Measurements from ENCODE around the gene PCDHB5.
"Not testable (repeated sequence)": the region's sequence is repeated elsewhere in the genome, so short reads cannot be mapped to it uniquely, and the experiment has no call there.

PCDHB5 gene

GRCh38 chr5:141151632-141152031 is 16.6 kb downstream of the PCDHB5 start:
- H3K27me3 ChIP-seq (ENCODE audit: control insufficient read depth in 1 of 2, insufficient read depth in 2 of 2, low read length in 2 of 2); H3K36me3 ChIP-seq (ENCODE audit: control insufficient read depth in 1 of 2, insufficient read depth in 2 of 2, low read length in 2 of 2); H3K27ac ChIP-seq (ENCODE audit: low read depth, low read length); H3K4me3 ChIP-seq (ENCODE audit: low read depth in 1 of 2, low read length in 2 of 2); H3K9ac ChIP-seq (ENCODE audit: low read depth in 1 of 2, low read length in 2 of 2); H3K4me1 ChIP-seq (ENCODE audit: control insufficient read depth in 1 of 2, insufficient read depth in 2 of 2, low read length in 2 of 2): not testable (repeated sequence)
- peaks cover 14 to 28% of the 10 kb centered on the region in 2 donors for H3K9me3 ChIP-seq (ENCODE audit: control insufficient read depth in 1 of 2, low read length in 2 of 2)

GRCh38 chr5:141152096-141152495 is 17.1 kb downstream of the PCDHB5 start:
- H3K4me3 ChIP-seq (ENCODE audit: low read depth in 1 of 2, low read length in 2 of 2); H3K27ac ChIP-seq (ENCODE audit: low read depth, low read length); H3K9ac ChIP-seq (ENCODE audit: low read depth in 1 of 2, low read length in 2 of 2); H3K4me1 ChIP-seq (ENCODE audit: control insufficient read depth in 1 of 2, insufficient read depth in 2 of 2, low read length in 2 of 2); H3K36me3 ChIP-seq (ENCODE audit: control insufficient read depth in 1 of 2, insufficient read depth in 2 of 2, low read length in 2 of 2); H3K27me3 ChIP-seq (ENCODE audit: control insufficient read depth in 1 of 2, insufficient read depth in 2 of 2, low read length in 2 of 2): not testable (repeated sequence)
- peaks cover 16 to 33% of the 10 kb centered on the region in 2 donors for H3K9me3 ChIP-seq (ENCODE audit: control insufficient read depth in 1 of 2, low read length in 2 of 2)

- Histone ChIP-seq H3K9ac (ENCODE audit: low read depth in 1 of 2, low read length in 2 of 2) (no peak overlapping the region), H3K4me3 (ENCODE audit: low read depth in 1 of 2, low read length in 2 of 2) (no peak overlapping the region), H3K4me1 (ENCODE audit: control insufficient read depth in 1 of 2, insufficient read depth in 2 of 2, low read length in 2 of 2) (no peaks in the 10 kb centered on the region), H3K36me3 (ENCODE audit: control insufficient read depth in 1 of 2, insufficient read depth in 2 of 2, low read length in 2 of 2) (no peaks in the 10 kb centered on the region), H3K27ac (ENCODE audit: low read depth, low read length) (no peak overlapping the region), H3K27me3 (ENCODE audit: control insufficient read depth in 1 of 2, insufficient read depth in 2 of 2, low read length in 2 of 2) (no peaks in the 10 kb centered on the region), H3K9me3 (ENCODE audit: control insufficient read depth in 1 of 2, low read length in 2 of 2) (peaks cover 11 to 33% of the 10 kb centered on the region in 2 donors)
Observed at GRCh38 chr5:141155540-141156374, 20.8 kb downstream of the PCDHB5 start.

- not testable (repeated sequence) for H3K27me3 ChIP-seq (ENCODE audit: control insufficient read depth in 1 of 2, insufficient read depth in 2 of 2, low read length in 2 of 2); H3K4me1 ChIP-seq (ENCODE audit: control insufficient read depth in 1 of 2, insufficient read depth in 2 of 2, low read length in 2 of 2); H3K9ac ChIP-seq (ENCODE audit: low read depth in 1 of 2, low read length in 2 of 2); H3K36me3 ChIP-seq (ENCODE audit: control insufficient read depth in 1 of 2, insufficient read depth in 2 of 2, low read length in 2 of 2); H3K27ac ChIP-seq (ENCODE audit: low read depth, low read length); H3K4me3 ChIP-seq (ENCODE audit: low read depth in 1 of 2, low read length in 2 of 2)
- H3K9me3 ChIP-seq (ENCODE audit: control insufficient read depth in 1 of 2, low read length in 2 of 2), result peaks cover 11 to 32% of the 10 kb centered on the region in 2 donors
Observed at GRCh38 chr5:141157356-141157755, 22.4 kb downstream of the PCDHB5 start.

- not testable (repeated sequence) for H3K27ac ChIP-seq (ENCODE audit: low read depth, low read length); H3K9ac ChIP-seq (ENCODE audit: low read depth in 1 of 2, low read length in 2 of 2); H3K27me3 ChIP-seq (ENCODE audit: control insufficient read depth in 1 of 2, insufficient read depth in 2 of 2, low read length in 2 of 2); H3K36me3 ChIP-seq (ENCODE audit: control insufficient read depth in 1 of 2, insufficient read depth in 2 of 2, low read length in 2 of 2); H3K4me1 ChIP-seq (ENCODE audit: control insufficient read depth in 1 of 2, insufficient read depth in 2 of 2, low read length in 2 of 2); H3K4me3 ChIP-seq (ENCODE audit: low read depth in 1 of 2, low read length in 2 of 2)
- H3K9me3 ChIP-seq (ENCODE audit: control insufficient read depth in 1 of 2, low read length in 2 of 2), result peaks cover 13 to 32% of the 10 kb centered on the region in 2 donors
Observed at GRCh38 chr5:141157901-141158300, 22.9 kb downstream of the PCDHB5 start.

GRCh38 chr5:141172381-141173204 is 37.6 kb downstream of the PCDHB5 start, which contains the start of gene PCDHB7:
Gene PCDHB7 (plus strand): TSS chr5:141172644. CDS start chr5:141172836, 192 bp downstream.
- H3K27ac ChIP-seq (ENCODE audit: low read depth, low read length), result no peak within 1 kb of the TSS
- no peaks in the 10 kb centered on the region for H3K27me3 ChIP-seq (ENCODE audit: control insufficient read depth in 1 of 2, insufficient read depth in 2 of 2, low read length in 2 of 2)
- H3K4me3 ChIP-seq (ENCODE audit: low read depth in 1 of 2, low read length in 2 of 2), result peak within 1 kb of the TSS in 1 of 2 donors; percentile 9
- H3K9ac ChIP-seq (ENCODE audit: low read depth in 1 of 2, low read length in 2 of 2), result no peak within 1 kb of the TSS
- H3K4me1 ChIP-seq (ENCODE audit: control insufficient read depth in 1 of 2, insufficient read depth in 2 of 2, low read length in 2 of 2), result no peaks in the 10 kb centered on the region
- H3K36me3 ChIP-seq (ENCODE audit: control insufficient read depth in 1 of 2, insufficient read depth in 2 of 2, low read length in 2 of 2), result no peaks in the 10 kb centered on the region
- peaks cover 16 to 26% of the 10 kb centered on the region in 2 donors for H3K9me3 ChIP-seq (ENCODE audit: control insufficient read depth in 1 of 2, low read length in 2 of 2)

GRCh38 chr5:141174291-141175104 is 39.5 kb downstream of the PCDHB5 start:
- not testable (repeated sequence) for H3K36me3 ChIP-seq (ENCODE audit: control insufficient read depth in 1 of 2, insufficient read depth in 2 of 2, low read length in 2 of 2); H3K4me3 ChIP-seq (ENCODE audit: low read depth in 1 of 2, low read length in 2 of 2); H3K9ac ChIP-seq (ENCODE audit: low read depth in 1 of 2, low read length in 2 of 2); H3K27ac ChIP-seq (ENCODE audit: low read depth, low read length); H3K27me3 ChIP-seq (ENCODE audit: control insufficient read depth in 1 of 2, insufficient read depth in 2 of 2, low read length in 2 of 2); H3K4me1 ChIP-seq (ENCODE audit: control insufficient read depth in 1 of 2, insufficient read depth in 2 of 2, low read length in 2 of 2)
- peaks cover 16 to 30% of the 10 kb centered on the region in 2 donors for H3K9me3 ChIP-seq (ENCODE audit: control insufficient read depth in 1 of 2, low read length in 2 of 2)

GRCh38 chr5:141175933-141176332 is 40.9 kb downstream of the PCDHB5 start:
- no peak overlapping the region for H3K27ac ChIP-seq (ENCODE audit: low read depth, low read length)
- H3K9me3 ChIP-seq (ENCODE audit: control insufficient read depth in 1 of 2, low read length in 2 of 2), result peaks cover 16 to 30% of the 10 kb centered on the region in 2 donors
- H3K27me3 ChIP-seq (ENCODE audit: control insufficient read depth in 1 of 2, insufficient read depth in 2 of 2, low read length in 2 of 2), result no peaks in the 10 kb centered on the region
- no peak overlapping the region for H3K4me3 ChIP-seq (ENCODE audit: low read depth in 1 of 2, low read length in 2 of 2)
- no peaks in the 10 kb centered on the region for H3K36me3 ChIP-seq (ENCODE audit: control insufficient read depth in 1 of 2, insufficient read depth in 2 of 2, low read length in 2 of 2)
- H3K9ac ChIP-seq (ENCODE audit: low read depth in 1 of 2, low read length in 2 of 2), result no peak overlapping the region
- no peaks in the 10 kb centered on the region for H3K4me1 ChIP-seq (ENCODE audit: control insufficient read depth in 1 of 2, insufficient read depth in 2 of 2, low read length in 2 of 2)

- not testable (repeated sequence) for H3K4me1 ChIP-seq (ENCODE audit: control insufficient read depth in 1 of 2, insufficient read depth in 2 of 2, low read length in 2 of 2); H3K27me3 ChIP-seq (ENCODE audit: control insufficient read depth in 1 of 2, insufficient read depth in 2 of 2, low read length in 2 of 2); H3K27ac ChIP-seq (ENCODE audit: low read depth, low read length); H3K36me3 ChIP-seq (ENCODE audit: control insufficient read depth in 1 of 2, insufficient read depth in 2 of 2, low read length in 2 of 2); H3K4me3 ChIP-seq (ENCODE audit: low read depth in 1 of 2, low read length in 2 of 2); H3K9ac ChIP-seq (ENCODE audit: low read depth in 1 of 2, low read length in 2 of 2)
- peaks cover 16 to 38% of the 10 kb centered on the region in 2 donors for H3K9me3 ChIP-seq (ENCODE audit: control insufficient read depth in 1 of 2, low read length in 2 of 2)
Observed at GRCh38 chr5:141177577-141178191, 42.7 kb downstream of the PCDHB5 start, which contains the start of gene PCDHB8. Gene PCDHB8 (plus strand): TSS chr5:141177790. CDS start chr5:141178035, 245 bp downstream.

Data from duodenal mucosa (tissue), 2 donors.